Erythroblast (primary cell): ENCODE data around the gene RNF144A.

Experiments used
- GATA1 ChIP-seq: IDR thresholded peaks from 2 replicates; pipeline ENCODE4 v1.6.1; 2011; ENCODE audit warnings: low read depth, mild to moderate bottlenecking, control low read depth, low read length, moderate library complexity
- POLR2A ChIP-seq: IDR thresholded peaks from 2 replicates; pipeline ENCODE4 v1.6.1; 2011; ENCODE audit warnings: mild to moderate bottlenecking, low read length

- TF ChIP-seq POLR2A (no peak), GATA1 (no peak)
Measured at GRCh38 chr2:7011356-7012083, 94.3 kb downstream of the RNF144A start.
